Measurements from ENCODE around the gene BAIAP2L2. TPM values are rescaled to one million over a fixed set of nuclear protein-coding genes. Genes with fewer than 3 reads are reported as not detected.

BAIAP2L2 gene
- total RNA-seq, 1 donor from 2014 or later: 0.64 TPM

DNA sequence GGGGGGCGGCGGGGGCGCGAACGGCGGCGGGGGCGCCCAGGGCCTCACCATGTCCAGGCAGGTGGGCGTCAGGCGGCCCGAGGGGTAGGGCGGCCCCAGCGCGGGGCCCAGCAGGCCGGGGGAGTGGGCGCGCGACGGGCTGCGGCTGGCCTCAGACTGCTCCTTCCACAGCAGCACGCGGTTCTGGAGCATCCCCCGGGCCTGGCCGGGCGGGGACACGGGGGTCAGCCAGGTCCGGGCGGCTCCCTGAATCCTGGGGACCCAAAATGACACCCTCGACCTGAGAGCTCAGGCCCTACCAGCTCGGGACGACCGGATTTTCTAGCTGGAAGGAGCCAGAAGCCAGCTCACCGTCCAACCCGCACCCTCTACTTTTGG lies 21.0 kb downstream of the BAIAP2L2 start:
- ChIA-PET CTCF (no interaction called here), POLR2A (no interaction called here)
- no peaks in the 10 kb centered on the region for H3K4me1 Mint-ChIP-seq
- TF ChIP-seq, protein P1, sequence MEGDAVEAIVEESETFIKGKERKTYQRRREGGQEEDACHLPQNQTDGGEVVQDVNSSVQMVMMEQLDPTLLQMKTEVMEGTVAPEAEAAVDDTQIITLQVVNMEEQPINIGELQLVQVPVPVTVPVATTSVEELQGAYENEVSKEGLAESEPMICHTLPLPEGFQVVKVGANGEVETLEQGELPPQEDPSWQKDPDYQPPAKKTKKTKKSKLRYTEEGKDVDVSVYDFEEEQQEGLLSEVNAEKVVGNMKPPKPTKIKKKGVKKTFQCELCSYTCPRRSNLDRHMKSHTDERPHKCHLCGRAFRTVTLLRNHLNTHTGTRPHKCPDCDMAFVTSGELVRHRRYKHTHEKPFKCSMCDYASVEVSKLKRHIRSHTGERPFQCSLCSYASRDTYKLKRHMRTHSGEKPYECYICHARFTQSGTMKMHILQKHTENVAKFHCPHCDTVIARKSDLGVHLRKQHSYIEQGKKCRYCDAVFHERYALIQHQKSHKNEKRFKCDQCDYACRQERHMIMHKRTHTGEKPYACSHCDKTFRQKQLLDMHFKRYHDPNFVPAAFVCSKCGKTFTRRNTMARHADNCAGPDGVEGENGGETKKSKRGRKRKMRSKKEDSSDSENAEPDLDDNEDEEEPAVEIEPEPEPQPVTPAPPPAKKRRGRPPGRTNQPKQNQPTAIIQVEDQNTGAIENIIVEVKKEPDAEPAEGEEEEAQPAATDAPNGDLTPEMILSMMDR (IDR thresholded peaks at IDR 0.05): no peak
- H3K9me3 Mint-ChIP-seq: no peaks in the 10 kb centered on the region
- peaks cover 15% of the 10 kb centered on the region for H3K27me3 Mint-ChIP-seq
- H3K4me3 Mint-ChIP-seq: no peak overlapping the region
- peaks cover 2% of the 10 kb centered on the region for H3K36me3 Mint-ChIP-seq (ENCODE audit: low read depth)
- ATAC-seq (ENCODE audit: low read depth) (no peak), DNase-seq (no peak)
- intact Hi-C loops (cut with micrococcal nuclease): no loop called here
- H3K27ac Mint-ChIP-seq: no peak overlapping the region

DNA sequence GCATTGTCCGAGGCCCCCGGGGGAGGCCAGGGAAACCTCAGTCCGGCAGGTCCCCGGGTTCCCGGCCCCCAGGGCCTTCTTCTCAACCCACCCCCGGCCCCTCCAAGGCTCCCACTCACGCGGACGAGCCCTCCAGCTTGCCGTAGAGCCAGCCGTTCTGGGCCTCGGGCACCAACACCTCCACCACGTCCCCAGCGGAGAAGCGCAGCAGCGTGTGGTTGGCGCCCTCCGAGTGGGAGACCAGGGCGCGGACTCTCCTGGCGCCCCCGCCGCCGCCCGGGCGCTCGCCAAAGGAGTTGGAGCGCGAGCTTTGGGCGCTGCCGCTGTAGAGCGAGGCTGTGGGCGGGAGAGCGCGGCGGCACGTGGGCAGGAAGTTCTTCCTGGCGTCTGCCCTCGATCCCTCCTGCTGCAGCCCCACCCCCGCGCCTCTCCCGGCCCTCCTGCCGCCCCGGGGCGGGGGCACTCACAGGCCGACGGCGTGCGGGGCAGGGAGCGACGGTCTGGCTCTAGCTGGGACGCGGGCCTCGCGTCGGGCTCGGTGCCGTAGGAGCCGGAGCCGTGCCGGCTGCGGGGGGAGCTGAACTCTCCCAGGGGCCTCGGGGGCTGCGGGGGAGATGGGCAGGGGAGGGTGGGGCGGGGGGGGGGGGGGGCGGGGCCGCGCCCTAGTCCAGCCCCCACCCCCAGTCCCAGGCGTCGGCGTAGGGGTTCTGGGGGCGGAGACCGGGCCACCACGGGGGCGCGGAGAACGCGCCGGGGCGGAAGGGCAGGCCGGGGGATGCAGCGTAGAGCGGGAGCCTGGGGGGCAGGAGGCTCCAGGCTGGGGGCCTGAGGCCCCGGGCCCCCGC lies 21.6 kb downstream of the BAIAP2L2 start:
- intact Hi-C loops (cut with micrococcal nuclease): no loop called here
- Mint-ChIP-seq H3K27me3 (peaks cover 15% of the 10 kb centered on the region), H3K36me3 (ENCODE audit: low read depth) (peaks cover 2% of the 10 kb centered on the region)

DNA sequence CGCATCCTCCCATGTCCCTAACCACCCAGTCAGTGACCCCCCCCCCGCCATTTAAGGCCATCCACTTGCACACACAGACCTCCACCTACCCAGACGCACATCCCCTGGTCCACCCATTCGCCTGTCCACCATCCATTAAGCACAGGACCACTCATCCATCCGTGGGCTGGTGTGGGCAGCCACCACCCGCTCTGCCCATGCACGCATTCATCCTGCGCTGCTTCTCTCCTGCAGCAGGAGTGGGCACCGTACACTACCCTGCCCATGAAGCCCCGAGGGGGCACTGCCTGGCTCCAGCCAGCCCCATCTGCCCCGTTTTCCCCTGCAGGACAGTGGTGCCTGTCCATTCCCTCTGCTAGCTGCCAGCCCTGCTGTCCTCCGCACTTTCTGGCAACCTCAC lies 22.6 kb downstream of the BAIAP2L2 start:
- TF ChIP-seq, protein P1 (IDR thresholded peaks at IDR 0.05): no peak
- ATAC-seq (ENCODE audit: low read depth) (no peak), DNase-seq (no peak)
- H3K4me1 Mint-ChIP-seq: no peaks in the 10 kb centered on the region
- intact Hi-C loops (cut with micrococcal nuclease): no loop called here
- H3K36me3 Mint-ChIP-seq (ENCODE audit: low read depth): peaks cover 2% of the 10 kb centered on the region
- no peak overlapping the region for H3K4me3 Mint-ChIP-seq
- ChIA-PET CTCF (no interaction called here), POLR2A (no interaction called here)
- peaks cover 18% of the 10 kb centered on the region for H3K27me3 Mint-ChIP-seq
- no peaks in the 10 kb centered on the region for H3K9me3 Mint-ChIP-seq
- no peak overlapping the region for H3K27ac Mint-ChIP-seq

More for the DNA sequence above, 21.6 kb downstream of the BAIAP2L2 start:
- ChIA-PET CTCF (no interaction called here), POLR2A (no interaction called here)
- no peak overlapping the region for H3K27ac Mint-ChIP-seq
- TF ChIP-seq, protein P1 (IDR thresholded peaks at IDR 0.05): no peak
- DNase-seq (no peak), ATAC-seq (ENCODE audit: low read depth) (no peak)
- no peaks in the 10 kb centered on the region for H3K9me3 Mint-ChIP-seq
- H3K4me3 Mint-ChIP-seq: no peak overlapping the region
- no peaks in the 10 kb centered on the region for H3K4me1 Mint-ChIP-seq

DNA sequence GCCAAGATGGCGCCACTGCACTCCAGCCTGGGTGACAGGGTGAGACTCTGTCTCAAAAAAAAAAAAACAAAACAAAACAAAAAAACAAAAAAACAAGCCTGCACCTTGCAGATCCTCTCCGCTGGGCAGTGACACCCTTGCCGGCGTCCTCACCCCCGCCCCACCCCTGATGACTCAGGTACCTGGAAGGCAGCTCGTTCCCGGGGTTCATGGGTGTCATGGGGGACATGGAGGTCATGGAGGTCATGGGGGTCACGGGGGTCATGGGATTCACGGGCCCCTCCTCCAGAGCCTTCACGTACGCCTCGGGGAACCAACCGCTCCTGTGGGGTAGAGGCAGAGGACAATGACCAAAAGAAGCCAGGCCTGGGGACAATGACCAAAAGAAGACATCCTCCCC lies 23.5 kb downstream of the BAIAP2L2 start:
- no peak for ATAC-seq (ENCODE audit: low read depth)

More for the DNA sequence above, 23.5 kb downstream of the BAIAP2L2 start:
- TF ChIP-seq, protein P1 (IDR thresholded peaks at IDR 0.05): no peak
- DNase-seq: no peak
- Mint-ChIP-seq H3K9me3 (no peaks in the 10 kb centered on the region), H3K36me3 (ENCODE audit: low read depth) (no peaks in the 10 kb centered on the region), H3K27me3 (peaks cover 18% of the 10 kb centered on the region), H3K4me1 (peaks cover 4% of the 10 kb centered on the region), H3K4me3 (no peak overlapping the region), H3K27ac (no peak overlapping the region)
- POLR2A ChIA-PET: no interaction called here
- CTCF ChIA-PET: no interaction called here
- intact Hi-C loops (cut with micrococcal nuclease): no loop called here
